GM12892 (cell line): ENCODE results near the gene TMUB1.

ENCODE experiments used
- DNase-seq: peaks from one replicate; pipeline ENCODE4 v3.0.0; 2011; ENCODE audit not compliant: insufficient read length
- FAIRE-seq: peaks from 2 replicates; lab custom pipeline; 2011; peaks lifted over from hg19 to GRCh38; lab: Jason Lieb, UNC
- POLR2A ChIP-seq: IDR thresholded peaks from 2 replicates; pipeline ENCODE4 v1.6.1; 2011; ENCODE audit warnings: low read depth, low read length, control low read depth
- POLR2AphosphoS5 ChIP-seq: IDR thresholded peaks from 2 replicates; pipeline ENCODE4 v1.6.1; 2011; ENCODE audit warnings: low read depth, low read length, control low read depth
- TAF1 ChIP-seq: IDR thresholded peaks from 2 replicates; pipeline ENCODE4 v1.6.1; 2011; ENCODE audit warnings: low read depth, mild to moderate bottlenecking, control low read depth, low read length, borderline replicate concordance

The TMUB1 gene

GRCh38 chr7:151078233-151079040 is 4.9 kb downstream of the TMUB1 start:
- DNase-seq (no peak), FAIRE-seq (no peak)
- TF ChIP-seq POLR2A: peak; percentile 21; the same call in 1 of the 2 replicates
- TF ChIP-seq POLR2AphosphoS5: peak; percentile 52; the same call in 1 of the 2 replicates
- TF ChIP-seq TAF1: no peak

GRCh38 chr7:151077705-151078232 is 5.5 kb downstream of the TMUB1 start:
- TF ChIP-seq POLR2A: no peak
- TF ChIP-seq TAF1: no peak
- no peak for TF ChIP-seq POLR2AphosphoS5
- FAIRE-seq: no peak

GRCh38 chr7:151076863-151077704 is 6.2 kb downstream of the TMUB1 start:
- TF ChIP-seq TAF1 (no peak), POLR2A (no peak), POLR2AphosphoS5 (no peak; the same call in 1 of the 2 replicates)
- FAIRE-seq (no peak), DNase-seq (no peak)

More at GRCh38 chr7:151077705-151078232, 5.5 kb downstream of the TMUB1 start:
- DNase-seq: no peak

- DNase-seq: no peak
- no peak for TF ChIP-seq TAF1
- 0 out of 2 replicates have a peak, but pooled peaks have one; percentile 22 for TF ChIP-seq POLR2AphosphoS5
- TF ChIP-seq POLR2A: no peak
- FAIRE-seq: no peak
Observed at GRCh38 chr7:151075978-151076426, 7.3 kb downstream of the TMUB1 start.

GRCh38 chr7:151075662-151075971 is 7.7 kb downstream of the TMUB1 start:
- no peak for FAIRE-seq
- DNase-seq: no peak

GRCh38 chr7:151074817-151075661 is 8.3 kb downstream of the TMUB1 start:
- DNase-seq (no peak), FAIRE-seq (no peak)
- TF ChIP-seq TAF1: no peak
- TF ChIP-seq POLR2A: no peak
- no peak for TF ChIP-seq POLR2AphosphoS5

More at GRCh38 chr7:151075662-151075971, 7.7 kb downstream of the TMUB1 start:
- no peak for TF ChIP-seq POLR2AphosphoS5
- TF ChIP-seq TAF1: no peak
- no peak for TF ChIP-seq POLR2A

- FAIRE-seq: no peak
- TF ChIP-seq POLR2A: no peak
- TF ChIP-seq TAF1: no peak
- TF ChIP-seq POLR2AphosphoS5: no peak
- no peak for DNase-seq
Observed at GRCh38 chr7:151073990-151074389, 9.3 kb downstream of the TMUB1 start.

GRCh38 chr7:151071032-151071866 is 12.0 kb downstream of the TMUB1 start:
- DNase-seq (no peak), FAIRE-seq (no peak)
- TF ChIP-seq POLR2AphosphoS5 (no peak), TAF1 (no peak), POLR2A (no peak)

- DNase-seq (no peak), FAIRE-seq (no peak)
- TF ChIP-seq TAF1 (no peak), POLR2A (no peak), POLR2AphosphoS5 (no peak)
Observed at GRCh38 chr7:151070574-151070960, 12.7 kb downstream of the TMUB1 start.

GRCh38 chr7:151069841-151070573 is 13.3 kb downstream of the TMUB1 start:
- FAIRE-seq: no peak
- no peak for TF ChIP-seq POLR2A
- TF ChIP-seq POLR2AphosphoS5: no peak
- TF ChIP-seq TAF1: no peak
- DNase-seq: no peak
